PC-3 (cell line): ENCODE measurements around the gene WDR1.

Experiments
- CTCF ChIP-seq: fragments of 300-600 bp; sonication (generic); conservative IDR thresholded peaks from 2 replicates; pipeline ENCODE4 v1.5.1; 2017; ENCODE audit warnings: antibody characterized with exemption, low read depth, mild to moderate bottlenecking, low read length
- EZH2 ChIP-seq: fragments of 300-600 bp; sonication (generic); IDR thresholded peaks from one replicate; pipeline ENCODE4 v1.6.1; 2017; ENCODE audit warnings: antibody characterized with exemption, mild to moderate bottlenecking, low read length; ENCODE audit not compliant: unreplicated experiment

- no peak for TF ChIP-seq CTCF
- no peak for TF ChIP-seq EZH2
Observed at GRCh38 chr4:10066670-10067651, 49.6 kb downstream of the WDR1 start.
